Germinal center (tissue), 1 donor: ENCODE measurements around the gene RBM14.
"Not testable (repeated sequence)": the region's sequence is repeated elsewhere in the genome, so short reads cannot be mapped to it uniquely, and the experiment has no call there.

Source experiments
- DNase-seq: peaks from one replicate; pipeline ENCODE4 v3.0.0; 2012; ENCODE audit warnings: mixed read lengths, low spot score

RBM14 gene

DNA sequence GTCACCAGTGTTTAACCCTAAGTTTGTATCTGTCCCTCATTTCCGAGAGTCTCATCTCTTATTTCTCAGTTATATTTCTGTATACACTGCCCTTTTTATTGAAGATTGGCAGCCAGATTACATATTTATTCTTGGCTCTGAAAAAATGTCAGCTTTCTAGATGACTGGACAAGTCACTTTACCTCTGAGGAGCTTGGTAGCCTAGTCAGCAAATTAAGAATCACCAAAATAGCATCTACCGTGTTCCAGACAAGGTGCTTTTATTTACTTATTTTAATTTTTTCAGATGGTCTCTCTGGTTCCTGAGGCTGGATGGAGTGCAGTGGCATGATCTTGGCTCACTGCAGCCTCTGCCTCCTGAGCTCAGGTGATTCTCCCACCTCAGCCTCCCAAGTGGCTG is 16.5 kb downstream of the RBM14 start:
- DNase-seq: no peak

DNA sequence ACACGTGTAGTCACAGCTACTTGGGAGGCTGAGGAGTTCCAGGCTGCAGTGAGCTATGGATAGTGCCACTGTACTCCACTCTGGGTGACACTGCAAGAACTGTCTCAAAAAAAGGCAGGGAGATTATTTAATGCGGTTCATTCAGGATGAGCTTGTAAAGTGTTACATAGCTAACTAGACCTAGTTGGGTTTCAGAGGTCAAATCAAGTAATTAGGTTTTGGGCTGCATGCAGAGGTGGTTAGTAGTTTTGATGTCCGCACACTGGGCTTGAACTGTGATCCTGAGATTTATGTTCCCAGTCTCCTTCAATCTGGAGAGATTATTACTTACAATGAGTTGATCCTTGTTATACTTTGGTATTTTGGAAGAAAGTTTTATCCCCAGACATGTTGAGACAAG is 20.0 kb downstream of the RBM14 start:
- DNase-seq: no peak

GRCh38 chr11:66637557-66638176 is 21.2 kb downstream of the RBM14 start:
- no peak for DNase-seq

DNA sequence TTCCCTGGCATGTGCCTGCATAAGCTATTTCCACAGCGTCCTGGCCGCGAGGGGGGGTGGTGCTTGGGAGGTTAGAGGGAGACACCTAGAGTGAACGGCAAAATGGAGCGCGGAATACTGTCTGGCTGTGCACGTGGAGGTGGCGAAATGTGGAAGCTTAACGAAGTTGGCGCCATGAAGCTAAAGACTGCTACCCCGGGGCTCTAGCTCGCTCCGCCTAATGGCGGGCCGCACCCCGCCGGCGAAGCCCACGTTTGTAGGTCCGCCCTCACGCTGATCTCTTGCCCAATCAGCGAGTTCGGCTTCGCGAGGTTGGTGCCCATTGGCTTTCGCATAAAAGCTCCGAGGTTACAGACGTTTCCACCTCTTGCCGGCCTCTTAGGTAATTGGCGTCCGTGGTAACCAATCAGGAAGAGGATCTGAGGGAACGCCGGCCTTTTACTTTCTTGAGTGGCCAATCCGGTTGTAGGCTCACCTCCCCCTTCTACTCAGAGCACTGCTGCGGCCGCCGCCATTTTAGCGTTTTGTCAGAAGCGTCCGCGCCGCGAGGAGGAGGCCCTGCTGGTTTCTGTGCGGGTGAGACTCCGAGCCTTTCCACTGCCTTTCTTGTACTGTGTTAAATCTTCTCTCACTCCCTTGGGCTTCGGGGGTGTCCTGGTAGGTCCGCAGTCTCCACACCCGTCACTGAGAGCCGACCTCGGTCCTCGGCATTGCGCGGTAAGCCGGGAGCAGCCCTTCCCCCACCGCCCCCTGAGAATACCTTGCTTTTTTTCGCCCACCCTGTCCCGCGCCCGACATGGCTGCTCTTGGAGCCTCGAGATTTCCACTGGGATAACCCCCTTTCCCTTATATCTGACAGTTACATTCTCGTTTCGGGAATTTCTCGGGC is 22.0 kb downstream of the RBM14 start, which contains the start of gene RBM4:
TSS of gene RBM4 (plus strand) at position 527 of the 889 bp plus-strand sequence. CDS start 1,009 bp downstream, outside the sequence.
- DNase-seq: peak; percentile 100

- no peak for DNase-seq
Observed at GRCh38 chr11:66639066-66639813, 22.8 kb downstream of the RBM14 start.

- DNase-seq: not testable (repeated sequence)
Observed at GRCh38 chr11:66639814-66640340, 23.4 kb downstream of the RBM14 start.

DNA sequence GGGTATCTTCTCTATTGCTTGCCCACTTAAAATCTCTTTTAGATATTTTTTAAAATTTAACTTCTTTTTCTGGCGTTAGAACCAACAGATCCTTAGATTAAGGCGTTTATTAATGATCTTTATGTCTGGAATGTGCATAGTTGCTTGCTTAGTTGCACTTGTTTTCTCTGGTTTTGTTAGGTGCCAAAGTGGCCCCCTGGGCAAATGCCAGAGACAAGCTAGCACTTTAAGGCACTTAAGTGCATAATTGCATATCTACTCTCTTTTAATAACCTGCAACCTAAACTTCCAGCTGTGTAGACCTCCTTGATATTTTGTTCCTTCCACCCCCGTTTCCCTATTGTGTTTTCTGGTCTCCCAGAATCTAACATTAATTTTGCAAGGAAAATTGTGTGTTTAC is 25.4 kb downstream of the RBM14 start:
- no peak for DNase-seq

DNA sequence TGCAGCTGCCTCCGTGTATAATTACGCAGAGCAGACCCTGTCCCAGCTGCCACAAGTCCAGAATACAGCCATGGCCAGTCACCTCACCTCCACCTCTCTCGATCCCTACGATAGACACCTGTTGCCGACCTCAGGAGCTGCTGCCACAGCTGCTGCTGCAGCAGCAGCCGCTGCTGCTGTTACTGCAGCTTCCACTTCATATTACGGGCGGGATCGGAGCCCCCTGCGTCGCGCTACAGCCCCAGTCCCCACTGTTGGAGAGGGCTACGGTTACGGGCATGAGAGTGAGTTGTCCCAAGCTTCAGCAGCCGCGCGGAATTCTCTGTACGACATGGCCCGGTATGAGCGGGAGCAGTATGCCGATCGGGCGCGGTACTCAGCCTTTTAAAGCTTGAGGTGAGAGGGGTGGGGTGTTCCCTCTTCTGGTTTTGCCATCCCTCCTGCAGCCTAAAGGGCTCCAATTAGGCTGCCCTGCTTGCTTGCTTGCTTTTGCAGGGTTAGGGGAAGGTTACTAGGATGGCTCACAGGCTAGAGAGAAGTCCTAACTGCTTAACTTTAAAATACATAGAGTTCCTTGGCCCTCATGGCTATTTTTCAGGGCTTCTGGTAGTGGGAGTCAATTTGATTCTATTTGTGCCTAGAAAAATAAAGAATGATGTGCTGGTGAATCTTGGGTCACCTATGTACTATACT is 27.5 kb downstream of the RBM14 start:
- no peak for DNase-seq

- DNase-seq: no peak
Observed at GRCh38 chr11:66646828-66647227, 30.4 kb downstream of the RBM14 start.

DNA sequence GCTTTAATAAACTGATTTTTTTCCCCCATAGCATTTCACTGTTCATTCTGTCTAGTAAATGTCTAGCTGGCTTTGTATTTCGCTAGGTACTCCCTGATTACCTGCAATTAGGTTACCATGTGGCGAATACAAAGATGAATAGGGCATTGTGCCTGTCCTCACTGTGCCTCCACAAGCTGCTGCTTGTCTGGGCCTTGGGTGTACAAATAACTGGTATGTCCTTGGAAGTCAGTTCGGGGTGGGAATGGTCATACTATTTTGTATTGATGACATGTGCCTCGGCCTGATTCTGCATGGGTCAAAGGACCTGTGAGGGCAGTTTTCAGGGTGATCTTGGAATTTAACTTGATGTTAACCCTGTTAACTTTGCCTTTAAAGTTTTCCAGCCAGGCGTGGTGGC is 33.5 kb downstream of the RBM14 start:
- DNase-seq: no peak

DNA sequence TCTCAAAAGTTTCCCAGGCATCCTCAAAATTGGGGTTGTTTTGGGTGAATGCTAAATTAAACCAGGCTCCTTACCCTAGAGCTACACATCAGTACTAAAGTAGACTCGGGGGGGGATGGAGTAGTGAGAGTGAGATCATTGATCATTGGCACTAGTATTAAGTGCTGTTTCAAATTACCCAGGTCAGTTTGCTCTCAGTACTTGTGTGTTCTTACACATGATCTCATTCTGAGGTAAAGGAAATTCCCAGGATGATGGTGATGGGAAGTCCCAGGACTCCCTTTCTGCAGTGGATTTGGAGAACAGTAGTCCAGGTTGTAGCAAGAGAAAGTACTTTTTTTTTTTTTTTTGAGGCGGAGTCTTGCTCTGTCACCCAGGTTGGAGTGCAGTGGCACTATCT is 34.6 kb downstream of the RBM14 start:
- no peak for DNase-seq

DNA sequence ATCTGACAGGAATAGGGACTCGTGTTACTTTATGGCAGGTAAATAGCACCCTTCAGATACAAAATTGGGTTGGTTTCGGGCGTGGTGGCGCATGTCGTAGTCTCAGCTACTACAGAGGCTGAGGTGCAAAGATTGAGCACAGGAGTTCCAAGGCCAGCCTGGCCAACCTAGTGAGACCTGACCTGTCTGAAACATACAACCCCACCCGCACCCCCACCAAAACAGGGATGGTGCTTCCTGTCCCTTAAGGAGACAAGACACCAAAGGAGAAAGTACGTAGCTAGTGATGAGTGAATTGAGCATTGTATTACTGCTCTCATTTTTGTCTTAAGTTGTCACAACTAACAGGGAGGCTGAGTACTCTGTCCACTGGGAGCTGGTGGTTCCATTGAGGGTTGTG is 36.2 kb downstream of the RBM14 start:
- DNase-seq: no peak

GRCh38 chr11:66653123-66653522 is 36.7 kb downstream of the RBM14 start:
- DNase-seq: no peak

DNA sequence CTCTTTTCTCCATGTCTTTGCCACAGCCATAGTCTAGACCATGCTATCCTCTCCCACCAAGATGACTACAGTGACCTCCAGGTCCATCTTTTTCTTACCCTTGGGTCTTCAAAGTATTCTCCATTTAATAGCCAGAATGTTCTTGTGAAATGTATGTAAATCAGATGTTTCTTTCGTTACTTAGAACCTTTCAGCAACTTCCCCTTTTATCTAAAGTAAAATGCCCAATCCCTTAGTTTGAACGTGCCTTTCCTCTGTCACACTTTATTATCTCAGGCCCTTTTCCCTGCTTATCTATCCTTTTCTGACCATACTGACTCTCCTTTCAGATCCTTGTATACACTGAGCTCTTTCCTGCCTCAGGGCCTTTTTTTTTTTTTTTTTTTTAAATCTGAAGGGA is 43.3 kb downstream of the RBM14 start:
- DNase-seq: peak; percentile 54

DNA sequence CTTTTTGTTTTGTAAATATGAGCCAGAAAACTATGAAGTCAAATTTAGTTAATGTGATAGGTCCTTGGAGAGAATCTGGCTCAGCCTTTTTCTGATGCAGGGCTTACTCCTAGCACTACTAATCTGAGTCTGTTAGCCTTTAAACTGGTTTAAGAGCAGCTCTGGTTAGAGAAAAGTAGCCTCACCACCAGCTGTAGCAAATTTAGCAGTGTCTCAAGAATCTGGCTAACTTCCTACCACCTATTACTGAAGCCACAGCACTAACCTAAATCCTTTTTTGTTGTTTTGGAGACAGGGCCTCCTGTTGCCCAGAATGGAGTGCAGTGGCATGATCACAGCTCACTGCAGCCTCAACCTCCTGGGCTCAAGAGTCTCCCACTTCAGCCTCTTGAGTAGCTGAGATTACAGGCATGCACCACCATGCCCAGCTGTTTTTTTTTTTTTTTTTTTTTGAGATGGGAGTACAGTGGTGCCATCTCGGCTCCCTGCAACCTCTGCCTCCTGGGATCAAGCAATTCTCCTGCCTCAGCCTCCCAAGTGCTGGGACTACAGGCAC is 47.4 kb downstream of the RBM14 start:
- no peak for DNase-seq

DNA sequence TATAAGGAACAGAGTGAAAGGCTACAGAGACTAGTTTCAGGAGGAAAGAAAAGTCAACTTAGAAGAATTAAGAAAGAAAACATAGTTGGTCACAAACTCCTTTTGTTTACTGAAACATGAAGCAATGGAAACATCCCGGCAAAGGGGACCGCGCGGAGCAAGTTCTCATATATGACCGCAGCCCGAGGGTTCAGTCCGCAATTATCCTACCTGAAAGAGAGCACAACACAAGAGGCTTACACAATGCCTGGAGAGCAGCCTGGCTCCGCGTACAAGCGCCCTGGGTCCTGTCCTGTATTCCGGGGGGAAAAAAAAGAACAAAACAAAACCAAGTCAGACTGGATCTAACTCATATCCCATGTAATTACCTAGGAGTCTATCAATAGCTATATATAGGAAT is 48.9 kb downstream of the RBM14 start:
- no peak for DNase-seq

- DNase-seq: no peak
Observed at GRCh38 chr11:66670816-66671215, 54.4 kb downstream of the RBM14 start.

DNA sequence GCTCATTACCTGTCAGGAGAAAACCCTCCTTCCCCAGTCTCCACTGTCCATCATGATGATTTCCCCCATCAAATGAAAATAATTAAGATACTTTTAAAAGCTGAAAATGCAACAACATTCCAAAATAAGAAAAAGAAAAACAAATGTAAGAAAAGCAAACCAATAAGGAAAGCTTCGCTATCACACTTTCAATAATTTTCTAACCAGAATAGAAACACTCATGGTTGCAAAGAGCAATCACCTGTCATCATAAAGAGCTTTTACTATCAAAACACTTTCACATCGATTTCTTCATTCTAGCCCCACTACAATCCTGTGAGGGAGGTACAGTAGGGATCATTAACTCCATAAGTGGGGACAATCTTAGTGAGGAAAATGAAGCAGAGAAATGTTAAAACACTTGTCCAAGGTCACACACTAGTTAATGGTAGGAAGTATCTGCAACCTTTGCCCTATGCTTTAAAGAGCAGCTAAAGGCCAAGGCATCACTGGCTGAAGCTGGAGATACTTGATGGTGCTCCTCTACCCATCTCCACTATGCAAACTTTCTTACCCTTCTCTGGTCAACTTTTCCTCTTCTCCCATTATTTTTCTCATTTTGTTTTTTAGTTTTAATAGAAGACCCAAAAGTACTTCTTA is 58.7 kb downstream of the RBM14 start:
- DNase-seq: no peak

GRCh38 chr11:66676282-66676919 is 60.0 kb downstream of the RBM14 start:
- DNase-seq: peak; percentile 24
